Smooth muscle cell (in vitro differentiated cells): Measurements from ENCODE around the gene PRRX1. TPM values are rescaled to one million over a fixed set of nuclear protein-coding genes. Genes with fewer than 3 reads are reported as not detected.
A peak's percentile ranks its signal among the peaks of the same experiment; 100 is the strongest.

Experiments used
- DNase-seq: peaks from one replicate; lab custom pipeline; 2025; ENCODE audit not compliant: unreplicated experiment; lab: John Stamatoyannopoulos, UW
- H2AFZ ChIP-seq: fragments of 200-600 bp; sonication (generic); 2 replicates; pipeline ENCODE4 v1.6.0; 2016; ENCODE audit warnings: antibody characterized with exemption, low read depth, mild to moderate bottlenecking
- H3F3A ChIP-seq: fragments of 200-600 bp; sonication (generic); 2 replicates; pipeline ENCODE4 v1.6.0; 2017; ENCODE audit warnings: antibody characterized with exemption, low read depth
- H3K27ac ChIP-seq: fragments of 200-600 bp; sonication (generic); 2 replicates; pipeline ENCODE4 v1.5.1; 2016; ENCODE audit warnings: low read depth, mild to moderate bottlenecking
- H3K27me3 ChIP-seq: fragments of 200-600 bp; sonication (generic); 2 replicates; pipeline ENCODE4 v1.6.1; 2016; ENCODE audit warnings: low read depth, mild to moderate bottlenecking
- H3K36me3 ChIP-seq: fragments of 200-600 bp; sonication (generic); 2 replicates; pipeline ENCODE4 v1.5.1; 2016; ENCODE audit warnings: low read depth
- H3K4me1 ChIP-seq: fragments of 200-600 bp; sonication (generic); 2 replicates; pipeline ENCODE4 v1.5.1; 2016; ENCODE audit warnings: low read depth
- H3K4me2 ChIP-seq: fragments of 200-600 bp; sonication (generic); 2 replicates; pipeline ENCODE4 v1.6.0; 2016; ENCODE audit warnings: mild to moderate bottlenecking
- H3K4me3 ChIP-seq: fragments of 200-600 bp; sonication (generic); 2 replicates; pipeline ENCODE4 v1.5.1; 2016; ENCODE audit warnings: mild to moderate bottlenecking
- H3K79me2 ChIP-seq: fragments of 200-600 bp; sonication (generic); 2 replicates; pipeline ENCODE4 v1.6.0; 2016; ENCODE audit warnings: low read depth, mild to moderate bottlenecking
- H3K9ac ChIP-seq: fragments of 200-600 bp; sonication (generic); 2 replicates; pipeline ENCODE4 v1.6.0; 2016; ENCODE audit warnings: low read depth
- H3K9me3 ChIP-seq: fragments of 200-600 bp; sonication (generic); replicated peaks from 2 replicates; pipeline ENCODE4 v1.5.1; 2016; ENCODE audit warnings: low read depth
- H4K20me1 ChIP-seq: fragments of 200-600 bp; sonication (generic); 2 replicates; pipeline ENCODE4 v1.6.0; 2016; ENCODE audit warnings: low read depth
- CTCF ChIP-seq: fragments of 200-600 bp; sonication (generic); IDR thresholded peaks from 2 replicates; pipeline ENCODE4 v1.5.1; 2017; ENCODE audit warnings: borderline replicate concordance, mild to moderate bottlenecking, antibody characterized with exemption; ENCODE audit not compliant: insufficient read depth, poor library complexity, severe bottlenecking
- WGBS: methylation state at CpG from one replicate; pipeline ENCODE4 v1.1.7; 2016; ENCODE audit warnings: low lambda C conversion rate; 5-methylcytosine and 5-hydroxymethylcytosine counted together
- polyA plus RNA-seq: library from polyadenylated mRNA; unstranded; fragments of >200 nt; fragmentation: Nextera tagmentation; extraction: Ambion mirVana; gene quantifications from 2 replicates; pipeline ENCODE4 v1.2.1, GENCODE V29; 2016
- total RNA-seq: library from RNA; depleted of rRNA; stranded (reverse); fragments of >200 nt; gene quantifications from 2 replicates; pipeline ENCODE4 v1.2.3, GENCODE V29; 2014

PRRX1 gene
- total and polyA plus RNA-seq, 2 experiments from 2014 or later: 31.9 to 59.6 TPM

GRCh38 chr1:170700842-170701615, 37.1 kb downstream of the PRRX1 start:
- peak overlapping the region; percentile 50 for H3K4me2 ChIP-seq
- peaks cover 24% of the 10 kb centered on the region for H3K4me1 ChIP-seq
- H3K9me3 ChIP-seq: no peaks in the 10 kb centered on the region
- H3K9ac ChIP-seq: peak overlapping the region; percentile 64
- 24% methylated on average over 1 of the region's 1 CpG for WGBS
- TF ChIP-seq CTCF: no peak
- no peak overlapping the region for H3K4me3 ChIP-seq
- peaks cover 23% of the 10 kb centered on the region for H3F3A ChIP-seq
- H3K36me3 ChIP-seq: no peaks in the 10 kb centered on the region
- H3K27ac ChIP-seq: peak overlapping the region; percentile 89
- H4K20me1 ChIP-seq: no peaks in the 10 kb centered on the region
- no peaks in the 10 kb centered on the region for H3K27me3 ChIP-seq
- no peak for DNase-seq
- H3K79me2 ChIP-seq: peaks cover 45% of the 10 kb centered on the region
- H2AFZ ChIP-seq: no peak overlapping the region

- 90% methylated on average over 12 of the region's 12 CpGs for WGBS
- Histone ChIP-seq H3K79me2 (peaks cover 54% of the 10 kb centered on the region), H3K27me3 (no peaks in the 10 kb centered on the region), H3K9ac (no peak overlapping the region), H3K27ac (peak overlapping the region; percentile 89), H4K20me1 (no peaks in the 10 kb centered on the region), H3K4me3 (no peak overlapping the region), H2AFZ (no peak overlapping the region), H3K4me2 (no peak overlapping the region), H3F3A (peaks cover 18% of the 10 kb centered on the region), H3K36me3 (no peaks in the 10 kb centered on the region), H3K9me3 (no peaks in the 10 kb centered on the region), H3K4me1 (peaks cover 20% of the 10 kb centered on the region)
- TF ChIP-seq CTCF: no peak
- no peak for DNase-seq
Observed at GRCh38 chr1:170701962-170702361, 38.0 kb downstream of the PRRX1 start.

GRCh38 chr1:170703591-170703990, 39.7 kb downstream of the PRRX1 start:
- Histone ChIP-seq H2AFZ (no peak overlapping the region), H3K79me2 (peaks cover 49% of the 10 kb centered on the region), H3K9ac (no peak overlapping the region), H3K36me3 (no peaks in the 10 kb centered on the region), H3K27ac (peak overlapping the region; percentile 37), H3K4me2 (no peak overlapping the region), H3F3A (peaks cover 23% of the 10 kb centered on the region), H3K4me3 (no peak overlapping the region), H3K4me1 (peaks cover 21% of the 10 kb centered on the region), H4K20me1 (no peaks in the 10 kb centered on the region), H3K27me3 (no peaks in the 10 kb centered on the region), H3K9me3 (no peaks in the 10 kb centered on the region)
- no peak for TF ChIP-seq CTCF
- WGBS: 89% methylated on average over 2 of the region's 2 CpGs
- no peak for DNase-seq

GRCh38 chr1:170704256-170704655, 40.3 kb downstream of the PRRX1 start:
- Histone ChIP-seq H2AFZ (no peak overlapping the region), H3K36me3 (no peaks in the 10 kb centered on the region), H3K9me3 (no peaks in the 10 kb centered on the region), H3K27ac (no peak overlapping the region), H3K9ac (no peak overlapping the region), H3K79me2 (peaks cover 49% of the 10 kb centered on the region), H3K4me1 (peaks cover 15% of the 10 kb centered on the region), H3F3A (peaks cover 23% of the 10 kb centered on the region), H3K4me2 (no peak overlapping the region), H4K20me1 (no peaks in the 10 kb centered on the region), H3K4me3 (no peak overlapping the region), H3K27me3 (no peaks in the 10 kb centered on the region)
- WGBS: 93% methylated on average over 3 of the region's 3 CpGs
- no peak for DNase-seq
- TF ChIP-seq CTCF: no peak
